A549 (cell line): ENCODE results near the gene C1orf94.

Source experiments
- CEBPB ChIP-seq, 2 experiments: fragments of >200 bp in 1 of 2; sonication (Bioruptor Twin) in 1 of 2; formaldehyde crosslinking in 1 of 2; IDR thresholded peaks; 2 replicates each; pipeline ENCODE4 v1.6.1; 2012 to 2016
- EP300 ChIP-seq, 2 experiments: fragments of >200 bp; sonication (Bioruptor Twin); formaldehyde crosslinking; IDR thresholded peaks; 2 replicates in 1 of 2; 3 replicates in 1 of 2; pipeline ENCODE4 v1.6.1; 2016 to 2017
- HOXB13 ChIP-seq: fragments of 250-450 bp; sonication (Bioruptor Pico); IDR thresholded peaks from 2 replicates; pipeline ENCODE4 v1.5.0; 2020; ENCODE audit warnings: low read depth, mild to moderate bottlenecking, moderate library complexity
- JUNB ChIP-seq: fragments of >200 bp; sonication (Bioruptor Twin); formaldehyde crosslinking; IDR thresholded peaks from 2 replicates; pipeline ENCODE4 v1.6.1; 2016
- MYC ChIP-seq: IDR thresholded peaks from 2 replicates; pipeline ENCODE4 v1.6.1; 2012; ENCODE audit warnings: mild to moderate bottlenecking, inconsistent platforms, low read length, improper control_type of control experiment, borderline replicate concordance
- POLR2A ChIP-seq: IDR thresholded peaks from 2 replicates; pipeline ENCODE4 v1.6.1; 2012; ENCODE audit warnings: mild to moderate bottlenecking, low read length
- RFX5 ChIP-seq: fragments of 450-650 bp; IDR thresholded peaks from 2 replicates; pipeline ENCODE4 v1.7.1; 2014; ENCODE audit warnings: antibody characterized with exemption, mild to moderate bottlenecking, moderate library complexity
- SMC3 ChIP-seq: fragments of >200 bp; sonication (Bioruptor Twin); formaldehyde crosslinking; IDR thresholded peaks from 3 replicates; pipeline ENCODE4 v1.6.1; 2018; ENCODE audit warnings: inconsistent platforms
- TF ChIP-seq, protein P1 (sequence below): fragments of >200 bp; sonication (Bioruptor Twin); formaldehyde crosslinking; IDR thresholded peaks from 3 replicates; pipeline ENCODE4 v1.5.1; 2016
- TF ChIP-seq, protein P2 (sequence below): IDR thresholded peaks from 2 replicates; pipeline ENCODE4 v1.6.1; 2012
- TF ChIP-seq, protein P3 (sequence below): IDR thresholded peaks from 2 replicates; pipeline ENCODE4 v1.6.1; 2012

DNA sequence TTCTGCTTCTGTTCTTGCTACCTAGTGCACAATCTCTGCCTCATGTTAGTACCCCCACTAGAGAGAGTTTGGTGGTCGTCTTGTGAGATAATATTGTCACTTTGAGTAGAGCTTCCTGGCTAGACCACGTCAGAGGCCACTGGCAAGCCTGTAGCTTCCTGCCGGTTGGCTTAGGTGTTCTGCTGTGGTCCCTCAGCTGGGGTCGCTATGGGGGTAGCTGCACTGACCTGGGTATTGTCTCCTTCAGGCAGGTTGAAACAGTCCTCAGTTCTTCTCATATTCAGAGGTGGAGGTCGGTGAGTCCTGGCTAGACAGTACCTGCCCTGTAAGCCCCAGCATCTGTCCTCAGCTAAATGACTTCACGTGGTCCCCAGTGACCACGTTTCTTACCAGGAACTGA is 86.2 kb downstream of the C1orf94 start:
- TF ChIP-seq, protein P1, sequence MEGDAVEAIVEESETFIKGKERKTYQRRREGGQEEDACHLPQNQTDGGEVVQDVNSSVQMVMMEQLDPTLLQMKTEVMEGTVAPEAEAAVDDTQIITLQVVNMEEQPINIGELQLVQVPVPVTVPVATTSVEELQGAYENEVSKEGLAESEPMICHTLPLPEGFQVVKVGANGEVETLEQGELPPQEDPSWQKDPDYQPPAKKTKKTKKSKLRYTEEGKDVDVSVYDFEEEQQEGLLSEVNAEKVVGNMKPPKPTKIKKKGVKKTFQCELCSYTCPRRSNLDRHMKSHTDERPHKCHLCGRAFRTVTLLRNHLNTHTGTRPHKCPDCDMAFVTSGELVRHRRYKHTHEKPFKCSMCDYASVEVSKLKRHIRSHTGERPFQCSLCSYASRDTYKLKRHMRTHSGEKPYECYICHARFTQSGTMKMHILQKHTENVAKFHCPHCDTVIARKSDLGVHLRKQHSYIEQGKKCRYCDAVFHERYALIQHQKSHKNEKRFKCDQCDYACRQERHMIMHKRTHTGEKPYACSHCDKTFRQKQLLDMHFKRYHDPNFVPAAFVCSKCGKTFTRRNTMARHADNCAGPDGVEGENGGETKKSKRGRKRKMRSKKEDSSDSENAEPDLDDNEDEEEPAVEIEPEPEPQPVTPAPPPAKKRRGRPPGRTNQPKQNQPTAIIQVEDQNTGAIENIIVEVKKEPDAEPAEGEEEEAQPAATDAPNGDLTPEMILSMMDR = no peak
- TF ChIP-seq SMC3 (no peak), RFX5 (no peak), POLR2A (no peak), HOXB13 (no peak), JUNB (no peak), CEBPB (IDR thresholded peaks at IDR 0.05) (no peak), MYC (no peak), EP300 (IDR thresholded peaks at IDR 0.05) (no peak)
- TF ChIP-seq, protein P2, sequence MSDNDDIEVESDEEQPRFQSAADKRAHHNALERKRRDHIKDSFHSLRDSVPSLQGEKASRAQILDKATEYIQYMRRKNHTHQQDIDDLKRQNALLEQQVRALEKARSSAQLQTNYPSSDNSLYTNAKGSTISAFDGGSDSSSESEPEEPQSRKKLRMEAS = no peak
- TF ChIP-seq, protein P3, sequence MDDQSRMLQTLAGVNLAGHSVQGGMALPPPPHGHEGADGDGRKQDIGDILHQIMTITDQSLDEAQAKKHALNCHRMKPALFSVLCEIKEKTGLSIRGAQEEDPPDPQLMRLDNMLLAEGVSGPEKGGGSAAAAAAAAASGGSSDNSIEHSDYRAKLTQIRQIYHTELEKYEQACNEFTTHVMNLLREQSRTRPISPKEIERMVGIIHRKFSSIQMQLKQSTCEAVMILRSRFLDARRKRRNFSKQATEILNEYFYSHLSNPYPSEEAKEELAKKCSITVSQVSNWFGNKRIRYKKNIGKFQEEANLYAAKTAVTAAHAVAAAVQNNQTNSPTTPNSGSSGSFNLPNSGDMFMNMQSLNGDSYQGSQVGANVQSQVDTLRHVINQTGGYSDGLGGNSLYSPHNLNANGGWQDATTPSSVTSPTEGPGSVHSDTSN = no peak
